HL-60/S4 (cell line): ENCODE results near the gene SEMA7A.

ENCODE experiments used
- in situ Hi-C: fragments of 300-500 bp; cut with MboI; formaldehyde crosslinking; loops from 2 replicates; pipeline ENCODE4 v1.14.3; 2022; ENCODE audit warnings: low sequenced_read_pairs

The SEMA7A gene

DNA sequence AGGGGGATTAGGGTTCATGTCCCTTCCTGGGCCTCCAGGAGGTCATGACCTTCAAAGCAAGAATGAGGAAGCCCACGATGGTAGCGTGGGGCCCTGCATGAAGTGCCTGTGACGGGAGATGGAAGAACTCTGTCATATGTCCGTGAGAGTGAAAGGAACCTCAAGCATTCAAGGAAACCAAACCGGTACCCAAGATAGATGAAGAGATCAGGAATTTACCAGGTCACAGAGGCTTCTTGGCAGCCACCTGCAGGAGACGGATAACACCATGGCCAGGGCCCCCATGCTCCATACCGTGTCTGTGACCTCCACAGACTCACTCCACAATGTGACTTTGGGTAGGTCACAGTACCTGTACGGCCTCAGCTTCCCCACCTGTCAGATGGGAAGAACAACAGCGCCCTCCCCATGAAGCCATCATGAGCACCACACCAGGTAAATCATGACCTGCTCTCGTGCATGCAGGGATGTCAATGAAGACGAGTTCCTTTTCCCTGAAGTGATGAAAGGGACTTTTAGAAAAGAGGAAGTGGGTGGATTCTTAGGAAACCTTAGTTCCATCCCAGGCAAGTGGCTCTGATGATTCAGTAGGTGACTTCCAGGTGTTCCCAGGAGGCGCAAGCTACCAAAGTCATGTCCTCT, 43.0 kb downstream of the SEMA7A start:
- in situ Hi-C loops, result loop anchor here (25.0 kb wide), 1 partner anchor 572 kb away; the partner anchor contains the start of gene RPP25

DNA sequence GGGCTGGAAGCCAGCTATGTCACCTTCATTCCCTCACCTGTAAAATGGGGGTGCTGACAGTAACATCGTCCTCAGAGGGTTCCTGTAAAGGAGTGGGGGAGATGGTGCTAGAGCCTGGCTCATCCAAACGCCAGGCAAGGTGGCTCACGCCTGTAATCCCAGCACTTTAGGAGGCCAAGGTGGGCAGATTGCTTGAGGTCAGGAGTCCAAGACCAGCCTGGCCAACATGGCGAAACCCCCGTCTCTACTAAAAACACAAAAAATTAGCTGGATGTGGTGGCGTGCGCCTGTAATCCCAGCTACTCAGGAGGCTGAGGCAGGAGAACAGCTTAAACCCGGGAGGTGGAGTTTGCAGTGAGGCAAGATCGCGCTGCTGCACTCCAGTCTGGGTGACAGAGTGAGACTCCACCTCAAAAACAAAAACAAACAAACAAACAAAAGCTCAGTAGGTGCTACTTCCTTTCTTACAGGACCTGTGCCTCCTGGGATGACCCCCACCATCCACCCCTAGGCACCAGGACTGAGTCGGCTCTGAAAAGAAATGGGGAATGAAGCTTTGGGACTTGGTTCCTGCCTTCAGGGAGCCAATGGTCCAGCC, 43.6 kb downstream of the SEMA7A start:
- in situ Hi-C loops, result loop anchor here (25.0 kb wide), 1 partner anchor 572 kb away; the partner anchor contains the start of gene RPP25

DNA sequence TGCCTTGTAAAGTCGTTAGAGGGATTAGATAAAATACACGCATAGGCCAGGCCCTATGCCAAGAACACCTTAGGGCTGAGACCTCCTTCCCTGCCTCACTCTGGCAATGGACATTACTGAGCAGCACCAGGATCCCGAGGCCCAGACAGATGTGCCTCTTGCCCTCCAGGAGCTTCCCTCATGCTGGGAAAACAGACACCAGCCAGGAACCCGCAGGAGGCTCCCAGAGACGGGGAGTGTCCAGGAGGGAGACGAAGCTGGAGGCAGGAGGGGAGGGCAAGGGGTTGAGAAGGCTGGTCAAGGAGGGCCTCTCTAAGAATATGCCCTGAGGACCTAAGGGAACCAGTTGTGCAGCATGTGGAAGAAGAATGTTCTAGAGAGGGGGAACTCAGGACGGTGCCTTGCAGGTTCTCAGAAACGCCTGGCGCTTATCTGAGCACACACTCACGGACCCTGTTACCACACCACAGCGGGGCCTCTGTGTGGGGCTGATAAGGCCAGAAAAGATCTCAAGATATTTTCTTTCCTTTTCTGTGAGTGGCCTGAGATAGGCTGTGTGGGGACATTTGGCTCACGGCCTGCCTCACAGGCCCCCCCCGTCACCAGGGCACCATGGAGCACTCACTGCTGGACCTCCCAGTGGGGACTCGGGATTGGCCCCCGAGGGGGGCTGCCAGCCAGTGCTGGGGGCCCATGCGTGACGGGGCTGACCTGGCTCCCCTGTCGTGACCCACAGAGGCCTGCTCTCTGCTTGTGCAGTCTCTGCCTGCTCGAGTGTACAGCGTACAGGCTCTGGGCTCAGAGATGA, 44.3 kb downstream of the SEMA7A start:
- in situ Hi-C loops, result loop anchor here (10.0 to 25.0 kb wide), 2 partner anchors 235 to 573 kb away; partner anchors contain the start of gene RPP25

DNA sequence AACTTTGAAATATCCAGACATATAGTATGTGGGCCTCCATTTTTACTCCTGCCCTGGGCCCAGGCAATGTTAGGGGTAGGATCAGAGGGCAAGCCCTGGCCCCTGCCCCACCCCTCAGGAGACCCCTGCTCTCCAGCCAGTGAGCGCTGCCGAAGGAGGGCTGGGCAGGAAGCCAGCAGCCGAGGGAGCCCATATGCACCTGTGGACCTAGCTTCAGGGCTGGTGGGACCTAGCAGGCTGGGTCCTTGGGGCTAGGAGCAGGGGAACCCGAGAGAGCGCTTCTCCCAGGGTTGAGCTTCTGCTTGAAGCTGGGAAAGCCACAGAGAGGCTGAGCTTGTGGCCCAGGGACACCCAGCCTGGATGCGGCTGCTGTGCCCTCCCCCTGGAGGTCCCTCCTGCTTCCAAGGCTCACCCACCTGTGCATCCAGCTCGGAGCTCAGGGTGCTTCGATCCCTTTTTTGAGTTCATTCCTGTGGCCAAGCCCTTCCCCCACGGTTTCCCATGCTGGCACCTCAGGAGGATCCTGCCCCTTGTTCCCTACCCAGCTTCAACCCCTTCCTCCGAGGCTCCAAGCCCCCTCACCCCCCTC, 45.3 kb downstream of the SEMA7A start:
- in situ Hi-C loops, result loop anchor here (10.0 to 25.0 kb wide), 2 partner anchors 236 to 574 kb away; partner anchors contain the start of gene RPP25

DNA sequence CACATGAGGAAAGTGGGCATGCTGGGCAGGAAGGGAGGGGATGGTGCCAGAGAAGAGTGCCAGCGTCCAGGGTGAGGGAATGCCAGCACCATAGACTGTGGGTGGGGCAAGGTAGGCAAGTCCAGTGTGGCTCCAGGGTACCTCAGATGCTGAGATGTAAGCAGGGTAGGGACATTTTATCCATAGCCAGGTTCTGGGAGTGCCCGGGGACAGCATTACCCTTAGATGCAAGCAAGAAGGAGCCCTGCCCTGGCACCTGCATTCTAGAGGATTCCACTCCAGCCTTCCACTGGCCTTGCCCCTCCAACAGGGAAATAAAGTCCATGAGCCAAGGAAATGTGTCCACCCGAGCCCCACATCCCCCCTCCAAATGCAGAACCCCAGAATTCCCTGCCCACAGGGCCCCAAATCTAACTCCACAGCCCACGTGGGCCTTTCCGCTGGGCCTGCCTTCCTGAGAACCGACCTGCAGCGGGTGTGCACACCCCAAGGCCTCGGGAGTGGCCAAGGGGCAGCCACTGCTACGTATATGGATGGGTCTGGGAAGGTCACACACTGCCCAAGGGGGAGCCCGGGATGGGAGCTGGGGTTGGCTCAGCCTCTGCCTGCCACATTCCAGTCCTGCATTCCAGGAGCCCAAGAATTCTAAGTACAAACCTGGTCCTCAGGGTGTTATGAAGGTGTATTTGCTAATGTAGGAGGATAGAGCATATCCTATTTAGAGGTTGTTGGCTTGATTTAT, 46.0 kb downstream of the SEMA7A start:
- in situ Hi-C loops, result loop anchor here (10.0 to 25.0 kb wide), 2 partner anchors 237 to 575 kb away; partner anchors contain the start of gene RPP25

DNA sequence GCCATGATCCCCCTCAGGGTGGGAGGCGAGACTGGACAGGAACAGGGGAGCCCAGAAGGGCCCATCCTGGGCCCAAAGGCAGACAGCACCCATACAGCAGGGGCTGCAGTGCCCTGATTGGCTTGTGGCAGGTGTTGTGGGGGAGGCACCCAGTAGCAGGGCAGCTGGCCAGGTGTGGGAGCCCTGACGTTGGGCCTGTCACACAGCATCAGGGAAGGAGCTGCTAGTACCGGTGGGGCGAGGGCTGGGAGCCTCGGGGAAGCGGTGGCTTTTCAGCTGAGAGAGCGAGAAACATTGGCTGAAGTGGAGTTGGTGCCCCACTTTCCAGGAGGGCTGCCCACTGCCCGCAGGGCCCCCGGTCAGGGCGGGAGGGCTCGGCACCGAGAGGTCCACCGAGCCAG, 46.6 kb downstream of the SEMA7A start:
- in situ Hi-C loops, result loop anchor here (10.0 to 25.0 kb wide), 2 partner anchors 238 to 575 kb away; partner anchors contain the start of gene RPP25

DNA sequence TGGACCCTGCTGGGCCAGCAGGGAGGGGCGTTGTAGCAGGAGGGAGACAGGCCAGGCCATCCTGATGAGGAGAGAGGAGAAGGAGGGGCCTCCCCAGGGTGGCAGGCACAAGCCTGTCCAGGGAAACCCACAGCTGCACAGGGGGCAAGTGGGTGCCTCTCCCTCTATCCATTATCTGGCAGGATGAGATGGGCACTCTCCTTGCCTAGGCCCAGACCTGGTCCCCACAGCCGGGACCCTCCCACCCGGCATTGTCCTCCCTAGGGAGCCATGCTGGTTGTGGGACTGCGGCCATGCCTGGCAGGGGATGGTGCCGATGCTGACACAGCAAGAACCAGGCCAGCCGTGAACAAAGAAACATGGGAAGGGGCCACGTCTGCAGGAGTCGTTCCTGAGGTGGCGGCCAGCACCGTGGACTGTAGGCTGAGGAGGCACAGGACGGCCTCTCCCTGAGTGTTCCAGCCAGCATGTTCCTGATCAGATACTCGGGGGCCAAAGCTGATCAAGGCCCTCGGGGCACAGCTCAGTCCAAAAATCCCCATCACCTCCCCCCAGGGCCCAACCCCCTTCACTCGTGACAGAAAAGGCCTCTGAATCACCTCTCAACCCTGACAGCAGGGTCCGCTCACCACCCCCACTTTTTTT, 47.1 kb downstream of the SEMA7A start:
- in situ Hi-C loops, result loop anchor here (10.0 to 25.0 kb wide), 2 partner anchors 238 to 576 kb away; partner anchors contain the start of gene RPP25

DNA sequence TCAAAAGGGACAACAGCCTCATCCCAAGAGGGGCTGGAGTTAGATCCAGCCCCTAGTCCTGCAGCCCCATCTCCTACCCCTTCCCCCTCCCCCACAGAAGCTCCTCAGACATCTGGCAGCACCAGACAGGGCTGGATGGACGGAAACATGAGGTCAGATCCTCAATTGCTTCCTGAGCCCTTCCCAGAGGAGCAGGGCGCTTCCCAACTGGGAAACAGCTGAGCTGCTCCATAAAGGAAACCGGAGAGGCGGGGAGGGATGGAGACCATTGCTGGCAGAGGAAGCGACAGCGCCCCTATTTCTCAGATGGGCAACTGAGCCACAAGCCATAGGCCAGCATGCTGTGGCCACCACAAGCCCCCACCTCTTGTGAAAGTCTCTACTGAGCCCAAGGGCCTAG, 48.0 kb downstream of the SEMA7A start:
- in situ Hi-C loops, result loop anchor here (10.0 to 25.0 kb wide), 2 partner anchors 239 to 577 kb away; partner anchors contain the start of gene RPP25

DNA sequence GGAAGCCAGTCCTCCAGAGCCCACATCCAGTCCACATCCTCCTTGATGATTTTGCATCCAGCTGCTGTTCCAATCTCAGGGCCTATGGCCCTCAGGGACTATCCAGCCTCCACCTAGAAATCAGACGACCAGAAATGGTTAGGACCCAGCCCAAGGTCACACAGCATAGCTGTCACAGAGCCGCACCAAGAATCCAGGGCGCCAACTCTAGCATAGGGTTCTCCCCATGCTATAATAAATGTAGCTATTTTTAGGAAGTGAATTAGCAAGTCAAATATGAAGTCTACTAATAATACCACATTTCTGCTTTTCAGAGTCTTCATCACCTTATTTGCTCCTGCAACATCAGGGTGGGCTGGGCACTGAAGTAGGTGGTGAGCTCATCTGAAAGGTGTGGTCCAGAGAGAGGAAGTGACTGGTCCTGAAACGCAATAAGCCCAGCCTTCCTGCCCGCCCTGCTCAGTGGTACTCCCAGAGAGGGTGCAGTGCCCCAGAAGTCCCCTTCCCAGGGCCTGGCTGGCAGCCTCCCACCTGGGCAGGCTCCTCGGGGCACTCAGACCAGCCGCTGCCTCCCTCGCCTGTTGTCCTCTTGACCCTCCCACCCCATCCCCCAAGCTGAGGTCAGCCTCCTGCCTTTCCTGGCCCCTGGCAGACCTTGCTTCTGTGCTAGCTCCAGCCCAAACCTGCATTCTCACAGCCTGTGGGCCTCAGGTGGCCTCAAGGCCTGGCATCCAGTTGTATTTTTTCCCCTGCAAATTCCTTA, 48.7 kb downstream of the SEMA7A start:
- in situ Hi-C loops, result loop anchor here (5.0 to 25.0 kb wide), 3 partner anchors 52 to 577 kb away; partner anchors contain the start of gene RPP25

DNA sequence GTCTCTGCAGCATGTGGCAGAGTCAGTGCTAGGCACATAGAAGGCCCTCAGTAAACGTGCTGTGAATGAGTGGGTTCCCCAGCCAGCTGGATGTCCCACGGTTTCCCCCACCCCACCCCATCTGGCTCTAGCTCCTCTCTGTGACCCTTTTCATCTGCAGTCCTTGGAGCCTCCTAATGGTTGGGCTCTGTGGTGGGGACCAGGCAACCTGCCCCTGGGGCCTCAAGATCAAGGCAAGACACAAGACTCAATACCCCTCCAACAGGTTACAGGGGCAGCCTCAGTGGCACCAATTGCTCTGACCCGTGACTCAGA, 49.2 kb downstream of the SEMA7A start:
- in situ Hi-C loops, result loop anchor here (5.0 to 25.0 kb wide), 3 partner anchors 53 to 578 kb away; partner anchors contain the start of gene RPP25

DNA sequence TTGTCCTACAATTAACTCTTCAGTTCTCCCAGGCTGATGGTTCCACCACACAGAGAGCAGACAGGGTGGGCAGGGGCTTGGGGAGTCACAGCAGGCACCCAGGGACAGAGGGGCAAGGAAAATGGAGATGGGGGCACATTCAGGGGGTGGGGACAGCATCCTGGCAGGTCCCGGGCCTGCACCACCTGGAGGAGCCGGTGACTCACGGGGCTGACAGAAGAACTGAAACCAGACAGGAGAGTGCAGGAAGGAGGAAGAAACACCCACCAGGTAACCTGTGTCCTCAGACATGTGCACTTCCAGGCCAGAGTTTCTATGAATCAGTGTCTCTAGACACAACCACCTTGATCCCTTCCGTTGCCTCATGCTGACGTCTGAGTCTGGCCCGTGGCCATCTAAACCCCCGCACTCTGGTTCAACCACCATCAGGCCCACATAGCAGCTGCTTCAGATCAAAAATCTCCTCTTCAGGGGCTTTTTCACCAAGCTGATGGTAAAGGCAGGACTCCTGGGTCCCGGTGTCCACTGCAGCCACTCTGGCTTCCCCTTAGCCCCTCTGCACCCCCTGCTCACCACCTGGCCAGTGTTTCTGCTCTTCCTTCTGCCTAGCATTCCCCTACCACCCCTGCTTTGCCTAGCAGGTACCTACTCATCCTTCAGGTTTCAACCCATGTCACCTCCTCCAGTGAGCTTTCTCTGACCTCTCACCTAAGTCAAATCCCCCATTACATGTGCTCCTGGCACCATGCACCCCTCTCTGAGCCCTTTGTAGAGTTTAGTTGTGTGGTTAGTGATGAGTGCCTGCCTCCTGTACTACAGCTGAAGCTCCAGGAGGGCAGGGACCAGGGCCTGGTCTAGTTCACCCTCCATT, 49.8 kb downstream of the SEMA7A start:
- in situ Hi-C loops, result loop anchor here (5.0 to 25.0 kb wide), 3 partner anchors 53 to 578 kb away; partner anchors contain the start of gene RPP25

DNA sequence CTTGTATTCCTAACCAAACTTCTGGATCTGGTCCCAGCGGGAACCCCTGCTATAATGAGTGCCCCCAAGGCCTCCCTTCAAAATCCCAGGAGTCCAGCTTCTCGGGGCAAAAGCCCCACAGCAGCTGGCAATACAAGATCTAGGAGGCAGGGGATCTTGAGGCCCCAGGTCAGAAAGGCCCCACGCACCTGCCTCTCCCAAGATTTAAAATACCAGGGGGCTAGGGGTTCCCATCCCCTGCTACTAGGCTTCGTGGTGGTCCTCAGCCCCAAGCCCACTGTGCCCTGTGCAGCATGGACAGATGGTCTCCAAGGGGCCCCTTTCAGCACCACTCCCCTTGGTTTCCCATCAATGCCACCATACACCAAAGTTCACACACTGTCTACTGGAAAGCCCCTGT, 50.5 kb downstream of the SEMA7A start:
- in situ Hi-C loops, result loop anchor here (5.0 to 25.0 kb wide), 3 partner anchors 54 to 579 kb away; partner anchors contain the start of gene RPP25

DNA sequence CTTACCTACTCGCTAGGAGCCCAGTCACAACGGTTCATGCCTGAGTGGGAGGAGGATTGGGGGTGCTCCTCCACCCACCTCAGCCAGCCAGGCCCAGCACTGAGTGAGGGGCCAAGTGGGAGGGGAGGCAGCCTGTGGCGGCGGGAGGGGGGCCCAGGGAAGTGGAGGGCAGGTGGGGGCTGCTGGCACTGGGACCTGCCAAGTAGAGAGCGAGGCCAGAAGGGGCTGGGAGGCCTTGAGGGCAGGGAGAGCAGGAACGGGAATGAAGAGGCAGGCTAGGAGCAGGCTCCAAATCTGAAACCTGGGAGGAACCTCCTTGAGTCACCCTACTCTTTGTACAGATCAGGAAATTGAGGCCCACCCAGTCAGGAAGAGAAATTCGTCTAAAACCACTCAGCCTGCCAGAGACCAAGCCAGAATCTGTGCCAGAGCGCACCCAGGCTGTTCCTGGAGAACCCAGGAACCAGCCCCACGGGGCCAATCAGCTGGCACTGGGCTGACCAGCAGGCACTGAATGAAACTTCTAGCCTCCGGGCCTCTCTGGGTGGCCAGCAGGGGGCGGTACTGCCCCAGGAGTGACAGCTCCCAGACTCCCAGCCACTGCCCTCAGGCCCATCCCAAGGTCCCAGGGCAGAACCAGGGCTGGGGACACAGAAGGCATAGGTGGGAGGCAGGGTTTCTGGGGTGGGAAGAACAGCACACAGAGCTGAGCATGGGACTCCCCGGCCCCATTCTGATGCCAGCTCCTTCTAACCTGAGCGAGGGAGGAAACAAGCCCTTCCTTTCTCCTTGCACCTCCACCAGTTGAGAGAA, 51.5 kb downstream of the SEMA7A start:
- in situ Hi-C loops, result loop anchor here (5.0 to 25.0 kb wide), 3 partner anchors 55 to 580 kb away; partner anchors contain the start of gene RPP25

DNA sequence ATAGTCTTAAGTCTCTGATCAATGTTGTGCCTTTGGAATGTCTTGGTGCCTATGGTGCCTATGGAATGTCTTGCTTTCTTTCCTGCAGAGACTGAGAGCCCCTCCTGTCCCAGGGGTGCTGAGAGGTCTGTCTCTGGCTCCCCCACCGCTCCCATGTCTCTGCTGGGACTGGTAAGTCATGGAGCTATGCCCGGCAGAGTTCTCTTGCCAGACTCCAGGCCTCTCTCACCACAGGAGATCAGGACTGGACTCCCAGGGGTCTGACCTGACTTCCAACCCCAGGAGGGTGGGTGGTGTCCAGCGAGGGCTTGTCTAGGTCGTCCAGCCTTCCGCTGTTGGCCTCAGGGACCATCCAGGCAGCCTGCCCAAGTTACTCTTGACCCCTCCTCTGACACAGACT, 52.3 kb downstream of the SEMA7A start:
- in situ Hi-C loops, result loop anchor here (5.0 to 25.0 kb wide), 3 partner anchors 56 to 581 kb away; partner anchors contain the start of gene RPP25

DNA sequence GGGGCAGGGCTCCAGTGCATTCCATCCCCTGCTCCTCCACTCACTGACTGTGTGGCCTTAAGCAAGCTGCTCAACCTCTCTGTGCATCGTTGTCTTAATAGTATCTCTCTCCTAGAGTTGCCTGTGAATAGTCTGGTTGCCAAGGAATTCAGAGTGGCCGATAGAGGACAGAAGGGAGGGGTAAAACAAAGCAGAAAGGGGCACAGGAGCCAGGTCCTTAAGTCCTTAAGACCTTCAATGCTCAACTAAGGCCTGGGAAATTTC, 52.6 kb downstream of the SEMA7A start:
- in situ Hi-C loops, result loop anchor here (5.0 to 25.0 kb wide), 3 partner anchors 56 to 581 kb away; partner anchors contain the start of gene RPP25

DNA sequence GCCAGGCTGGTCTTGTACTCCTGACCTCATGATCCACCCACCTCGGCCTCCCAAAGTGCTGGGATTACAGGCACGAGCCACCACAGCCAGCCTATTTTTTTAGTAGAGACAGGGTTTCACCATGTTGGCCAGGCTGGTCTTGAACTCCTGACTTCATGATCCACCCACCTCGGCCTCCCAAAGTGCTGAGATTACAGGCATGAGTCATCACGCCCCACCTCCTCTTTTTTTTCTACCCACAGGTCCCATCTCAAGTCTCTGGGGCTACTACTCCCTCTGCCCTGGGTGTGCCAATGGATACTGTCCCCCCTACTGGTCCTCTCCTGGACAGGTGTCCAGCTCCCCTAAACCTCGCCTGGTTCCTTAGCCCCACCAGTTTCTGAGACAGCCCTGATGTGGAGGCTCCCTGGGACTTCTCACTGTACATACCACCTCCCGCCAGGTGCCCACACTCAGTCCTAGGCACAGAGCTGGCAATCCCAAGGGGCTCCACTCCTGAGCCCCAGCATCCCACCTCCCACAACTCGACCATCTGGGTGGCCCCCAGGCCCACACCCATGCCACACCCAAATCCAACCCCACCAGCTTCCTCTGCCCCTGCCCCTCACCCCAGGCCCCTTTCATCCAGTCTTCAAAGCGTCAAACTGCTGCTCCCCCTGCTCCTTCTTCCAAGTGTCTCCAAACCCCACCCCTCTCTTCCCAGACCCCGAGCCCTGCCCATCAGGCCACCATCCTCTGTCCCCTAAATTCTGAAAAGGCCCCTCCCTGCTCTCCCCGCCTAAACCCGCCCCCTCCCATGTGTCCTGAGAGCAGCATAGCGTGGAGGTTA, 53.2 kb downstream of the SEMA7A start:
- in situ Hi-C loops, result loop anchor here (5.0 to 25.0 kb wide), 3 partner anchors 57 to 582 kb away; partner anchors contain the start of gene RPP25
